GM21717 (cell line): ENCODE data around the gene CPLX4.
"Not testable (repeated sequence)": the region's sequence is repeated elsewhere in the genome, so short reads cannot be mapped to it uniquely, and the experiment has no call there.

Experiments
- ATAC-seq: cut with Tn5 transposase; IDR thresholded peaks from one replicate; pipeline ENCODE4 v1.9.1; 2021; ENCODE audit warnings: mild to moderate bottlenecking, moderate library complexity; ENCODE audit not compliant: unreplicated experiment

The CPLX4 gene

GRCh38 chr18:59271606-59272220 lies 46.7 kb downstream of the CPLX4 start:
- no peak for ATAC-seq

- no peak for ATAC-seq
Measured at GRCh38 chr18:59270689-59271257, 47.7 kb downstream of the CPLX4 start.

- ATAC-seq, result no peak
Measured at GRCh38 chr18:59269563-59270119, 48.8 kb downstream of the CPLX4 start.

GRCh38 chr18:59268721-59269562 lies 49.5 kb downstream of the CPLX4 start:
- ATAC-seq, result no peak

GRCh38 chr18:59268127-59268720 lies 50.2 kb downstream of the CPLX4 start:
- ATAC-seq, result no peak

- no peak for ATAC-seq
Measured at GRCh38 chr18:59267503-59268126, 50.8 kb downstream of the CPLX4 start.

GRCh38 chr18:59266886-59267502 lies 51.5 kb downstream of the CPLX4 start:
- ATAC-seq, result no peak

GRCh38 chr18:59266459-59266858 lies 52.0 kb downstream of the CPLX4 start:
- no peak for ATAC-seq

GRCh38 chr18:59265974-59266369 lies 52.5 kb downstream of the CPLX4 start:
- no peak for ATAC-seq

- ATAC-seq, result no peak
Measured at GRCh38 chr18:59265246-59265973, 53.0 kb downstream of the CPLX4 start.

GRCh38 chr18:59264651-59265245 lies 53.7 kb downstream of the CPLX4 start:
- no peak for ATAC-seq

GRCh38 chr18:59264121-59264571 lies 54.3 kb downstream of the CPLX4 start:
- ATAC-seq, result no peak

- no peak for ATAC-seq
Measured at GRCh38 chr18:59263661-59264060, 54.8 kb downstream of the CPLX4 start.

GRCh38 chr18:59262243-59262642 lies 56.2 kb downstream of the CPLX4 start:
- ATAC-seq, result not testable (repeated sequence)

GRCh38 chr18:59261842-59262241 lies 56.6 kb downstream of the CPLX4 start:
- ATAC-seq, result not testable (repeated sequence)

- not testable (repeated sequence) for ATAC-seq
Measured at GRCh38 chr18:59255491-59255890, 63.0 kb downstream of the CPLX4 start.

GRCh38 chr18:59249199-59249774 lies 69.2 kb downstream of the CPLX4 start:
- no peak for ATAC-seq

- no peak for ATAC-seq
Measured at GRCh38 chr18:59246796-59247195, 71.7 kb downstream of the CPLX4 start.
